Stomach (tissue), 9 donors: Measurements from ENCODE around the gene PSTPIP1. TPM values are rescaled to one million over a fixed set of nuclear protein-coding genes. Genes with fewer than 3 reads are reported as not detected.
"Not testable (repeated sequence)": the region's sequence is repeated elsewhere in the genome, so short reads cannot be mapped to it uniquely, and the experiment has no call there.

Experiments used
- DNase-seq, 2 donors: peaks; one replicate each; pipeline versions ENCODE4 v3.0.0 to v3.0.0-alpha.2; 2013 to 2019
- H3K27ac ChIP-seq, 5 donors: fragments of 200-600 bp in 4 of 5; sonication (generic) in 4 of 5; one replicate each; pipeline ENCODE4 v1.5.1; 2013 to 2019; ENCODE audit warnings: mild to moderate bottlenecking in 1 of 5, moderate library complexity in 1 of 5
- H3K27me3 ChIP-seq, 3 donors: fragments of 200-600 bp; sonication (generic); one replicate each; pipeline ENCODE4 v1.5.1; 2017 to 2019; ENCODE audit warnings: mixed run types in 1 of 3
- H3K36me3 ChIP-seq, 4 donors: fragments of 200-600 bp; sonication (generic); 1 replicate in 3 of 4; 2 replicates in 1 of 4; pipeline ENCODE4 v1.5.1; 2016 to 2019
- H3K4me1 ChIP-seq, 4 donors: fragments of 200-600 bp; sonication (generic); one replicate each; pipeline ENCODE4 v1.5.1; 2016 to 2019
- H3K4me3 ChIP-seq, 4 donors: fragments of 200-600 bp; sonication (generic) in 3 of 4; one replicate each; pipeline ENCODE4 v1.5.1; 2016 to 2019; ENCODE audit warnings: mild to moderate bottlenecking in 1 of 4
- H3K9me3 ChIP-seq, 4 donors: fragments of 200-600 bp; sonication (generic); one replicate each; pipeline ENCODE4 v1.5.1; 2016 to 2019
- EP300 ChIP-seq: sonication (generic); formaldehyde crosslinking; IDR thresholded peaks from one replicate; pipeline ENCODE4 v1.6.1; 2017; ENCODE audit warnings: antibody characterized with exemption
- POLR2A ChIP-seq, 4 donors: fragments of 450-650 bp; IDR thresholded peaks; one replicate each; pipeline ENCODE4 v1.6.1; 2016; ENCODE audit warnings: antibody characterized with exemption in 4 of 4, control low read depth in 2 of 4, mild to moderate bottlenecking in 1 of 4, moderate library complexity in 1 of 4
- POLR2AphosphoS5 ChIP-seq, 3 donors: sonication (generic); formaldehyde crosslinking; IDR thresholded peaks; one replicate each; pipeline ENCODE4 v1.6.1; 2016; ENCODE audit warnings: antibody characterized with exemption in 3 of 3
- WGBS, 5 donors: extraction: QIAGEN DNeasy Blood & Tissue Kit in 3 of 5; methylation state at CpG; one replicate each; pipeline versions ENCODE4 v1.1.5 to v1.1.7; 2013 to 2018; 5-methylcytosine and 5-hydroxymethylcytosine counted together
- intact Hi-C: fragments of 100-400 bp; cut with DNase I; formaldehyde crosslinking; loops from one replicate; pipeline ENCODE4 v1.15.1; 2023; ENCODE audit warnings: low total_unique reads
- polyA plus RNA-seq, 3 donors: library from polyadenylated mRNA; stranded (reverse); fragments of 200-250 nt; gene quantifications; one replicate each; pipeline ENCODE4 v1.2.3, GENCODE V29; 2013
- total RNA-seq, 5 donors: library from RNA; depleted of rRNA; stranded (reverse); fragments of >200 nt; gene quantifications; one replicate each; pipeline versions ENCODE4 v1.1.0 to v1.2.3, GENCODE V29; 2014 to 2016
- TF ChIP-seq, protein P1 (sequence below), 7 experiments: fragments of 450-650 bp in 4 of 7; fragments of 200-600 bp in 3 of 7; sonication (generic) in 3 of 7; IDR thresholded peaks; one replicate each; pipeline ENCODE4 v1.5.1; 2016 to 2019; ENCODE audit warnings: antibody characterized with exemption in 7 of 7, control low read depth in 2 of 7, mild to moderate bottlenecking in 1 of 7
- donor health status: healthy with polysubstance abuse.
- donor health status: Bipolar disorder and iron deficiency.
- donor health status: healthy.

Gene PSTPIP1
- total and polyA plus RNA-seq, 8 donors: 0.29 to 75.4 (median 5.4) TPM

DNA sequence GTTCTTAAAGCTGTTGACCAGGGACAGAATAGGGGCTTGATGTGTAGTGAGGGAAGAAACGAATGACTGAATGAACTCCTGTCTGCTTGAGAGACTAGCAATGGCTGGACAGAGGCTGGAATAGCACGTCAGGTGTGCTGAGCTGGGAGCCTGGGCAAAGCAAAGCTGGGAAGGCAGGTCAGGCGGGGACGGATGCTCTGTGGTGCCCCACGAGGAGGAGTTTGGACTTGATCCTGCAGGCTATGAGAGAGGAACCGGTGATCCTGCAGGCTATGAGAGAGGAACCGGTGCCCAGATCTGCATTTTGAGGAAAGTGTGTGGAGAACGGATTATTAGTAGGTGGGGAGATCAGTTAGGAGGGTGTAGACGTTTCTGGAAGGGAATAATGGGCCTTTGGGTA, 31.3 kb upstream of the PSTPIP1 start:
- peak in 1 of 2 donors; percentile 32 for DNase-seq
- peaks cover 0 to 12% (median 4%) of the 10 kb centered on the region in 4 donors for H3K4me1 ChIP-seq
- H3K27ac ChIP-seq: no peak overlapping the region
- intact Hi-C loops: no loop called here
- no peaks in the 10 kb centered on the region for H3K9me3 ChIP-seq
- H3K27me3 ChIP-seq: peaks cover 0 to 18% (median 0%) of the 10 kb centered on the region in 3 donors
- WGBS, 5 donors: 29 to 57% (median 46%) methylated on average over 9 of the region's 9 CpGs
- H3K4me3 ChIP-seq: no peak overlapping the region
- H3K36me3 ChIP-seq: no peaks in the 10 kb centered on the region
- TF ChIP-seq POLR2A (IDR thresholded peaks at IDR 0.05): no peak
- no peak for TF ChIP-seq POLR2AphosphoS5 (IDR thresholded peaks at IDR 0.05)
- no peak for TF ChIP-seq EP300
- TF ChIP-seq, protein P1, sequence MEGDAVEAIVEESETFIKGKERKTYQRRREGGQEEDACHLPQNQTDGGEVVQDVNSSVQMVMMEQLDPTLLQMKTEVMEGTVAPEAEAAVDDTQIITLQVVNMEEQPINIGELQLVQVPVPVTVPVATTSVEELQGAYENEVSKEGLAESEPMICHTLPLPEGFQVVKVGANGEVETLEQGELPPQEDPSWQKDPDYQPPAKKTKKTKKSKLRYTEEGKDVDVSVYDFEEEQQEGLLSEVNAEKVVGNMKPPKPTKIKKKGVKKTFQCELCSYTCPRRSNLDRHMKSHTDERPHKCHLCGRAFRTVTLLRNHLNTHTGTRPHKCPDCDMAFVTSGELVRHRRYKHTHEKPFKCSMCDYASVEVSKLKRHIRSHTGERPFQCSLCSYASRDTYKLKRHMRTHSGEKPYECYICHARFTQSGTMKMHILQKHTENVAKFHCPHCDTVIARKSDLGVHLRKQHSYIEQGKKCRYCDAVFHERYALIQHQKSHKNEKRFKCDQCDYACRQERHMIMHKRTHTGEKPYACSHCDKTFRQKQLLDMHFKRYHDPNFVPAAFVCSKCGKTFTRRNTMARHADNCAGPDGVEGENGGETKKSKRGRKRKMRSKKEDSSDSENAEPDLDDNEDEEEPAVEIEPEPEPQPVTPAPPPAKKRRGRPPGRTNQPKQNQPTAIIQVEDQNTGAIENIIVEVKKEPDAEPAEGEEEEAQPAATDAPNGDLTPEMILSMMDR (IDR thresholded peaks at IDR 0.05): no peak

GRCh38 chr15:76964157-76964556, 30.8 kb upstream of the PSTPIP1 start:
- TF ChIP-seq POLR2A (IDR thresholded peaks at IDR 0.05) (no peak), EP300 (no peak), POLR2AphosphoS5 (IDR thresholded peaks at IDR 0.05) (no peak)
- TF ChIP-seq, protein P1 (IDR thresholded peaks at IDR 0.05): no peak
- no peaks in the 10 kb centered on the region for H3K9me3 ChIP-seq
- no peak for DNase-seq
- peaks cover 0 to 18% (median 0%) of the 10 kb centered on the region in 3 donors for H3K27me3 ChIP-seq
- peaks cover 0 to 12% (median 4%) of the 10 kb centered on the region in 4 donors for H3K4me1 ChIP-seq
- intact Hi-C loops: no loop called here
- no peak overlapping the region for H3K4me3 ChIP-seq
- no peak overlapping the region for H3K27ac ChIP-seq
- 24 to 32% (median 26%) methylated on average over 5 of the region's 5 CpGs for whole genome bisulfite sequencing, 5 donors
- H3K36me3 ChIP-seq: no peaks in the 10 kb centered on the region

DNA sequence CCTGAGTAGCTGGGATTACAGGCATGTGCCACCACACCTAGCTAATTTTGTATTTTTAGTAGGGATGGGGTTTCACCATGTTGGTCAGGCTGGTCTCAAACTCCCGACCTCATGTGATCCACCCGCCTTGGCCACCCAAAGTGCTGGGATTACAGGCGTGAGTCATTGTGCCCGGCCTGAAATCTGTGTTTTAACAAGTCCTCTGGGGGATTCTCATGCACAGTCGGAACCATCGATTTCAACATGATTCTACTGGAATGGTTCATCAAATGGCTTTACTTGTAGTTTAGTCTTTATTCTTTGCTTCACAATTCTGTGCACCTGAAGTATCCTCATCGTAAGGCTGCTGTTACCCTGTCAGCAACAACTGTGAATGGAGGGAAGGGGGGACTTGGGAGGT, 28.9 kb upstream of the PSTPIP1 start:
- H3K36me3 ChIP-seq, H3K9me3 ChIP-seq, H3K27ac ChIP-seq, intact Hi-C loops, DNase-seq, H3K4me3 ChIP-seq: not testable (repeated sequence)
- peaks cover 0 to 12% (median 4%) of the 10 kb centered on the region in 4 donors for H3K4me1 ChIP-seq
- WGBS, 5 donors: 82 to 91% (median 84%) methylated on average over 7 of the region's 7 CpGs
- peaks cover 0 to 18% (median 0%) of the 10 kb centered on the region in 3 donors for H3K27me3 ChIP-seq

GRCh38 chr15:76967067-76967466, 27.9 kb upstream of the PSTPIP1 start:
- intact Hi-C loops: no loop called here
- no peak for TF ChIP-seq POLR2AphosphoS5 (IDR thresholded peaks at IDR 0.05)
- no peak for TF ChIP-seq POLR2A (IDR thresholded peaks at IDR 0.05)
- TF ChIP-seq, protein P1 (IDR thresholded peaks at IDR 0.05): no peak
- TF ChIP-seq EP300: no peak
- no peaks in the 10 kb centered on the region for H3K36me3 ChIP-seq
- peaks cover 0 to 12% (median 4%) of the 10 kb centered on the region in 4 donors for H3K4me1 ChIP-seq
- DNase-seq: no peak
- WGBS, 5 donors: 43 to 62% (median 46%) methylated on average over 4 of the region's 4 CpGs
- H3K27ac ChIP-seq: no peak overlapping the region
- H3K4me3 ChIP-seq: no peak overlapping the region
- H3K27me3 ChIP-seq: peaks cover 0 to 18% (median 0%) of the 10 kb centered on the region in 3 donors
- H3K9me3 ChIP-seq: no peaks in the 10 kb centered on the region

GRCh38 chr15:76968306-76968705, 26.6 kb upstream of the PSTPIP1 start:
- WGBS, 5 donors: 82 to 100% (median 98%) methylated on average over 1 of the region's 1 CpG
- Histone ChIP-seq H3K9me3 (no peaks in the 10 kb centered on the region), H3K27me3 (peaks cover 0 to 18% (median 0%) of the 10 kb centered on the region in 3 donors), H3K4me1 (peaks cover 0 to 23% (median 9%) of the 10 kb centered on the region in 4 donors), H3K4me3 (no peak overlapping the region), H3K27ac (no peak overlapping the region), H3K36me3 (no peaks in the 10 kb centered on the region)
- no peak for DNase-seq
- intact Hi-C loops: no loop called here
- TF ChIP-seq EP300: no peak
- TF ChIP-seq, protein P1 (IDR thresholded peaks at IDR 0.05): no peak
- TF ChIP-seq POLR2AphosphoS5 (IDR thresholded peaks at IDR 0.05): no peak
- no peak for TF ChIP-seq POLR2A (IDR thresholded peaks at IDR 0.05)
